Measurements from ENCODE around the gene SLC25A25. TPM values are rescaled to one million over a fixed set of nuclear protein-coding genes. Genes with fewer than 3 reads are reported as not detected.
"Not testable (repeated sequence)": the region's sequence is repeated elsewhere in the genome, so short reads cannot be mapped to it uniquely, and the experiment has no call there.

Gene SLC25A25
- total and polyA plus RNA-seq, 2 donors (not counting 3 experiments of a cell fraction or from before 2014, with no cell fraction given) = 18.1 to 20.2 TPM

GRCh38 chr9:128130651-128131050 lies 62.6 kb downstream of the SLC25A25 start:
- H3K27ac ChIP-seq (ENCODE audit: insufficient read depth, low read depth, low read length); H2AFZ ChIP-seq (ENCODE audit: low read depth, low read length); H3K36me3 ChIP-seq (ENCODE audit: control insufficient read depth in 2 of 2, extremely low read depth in 1 of 2, insufficient read depth in 2 of 2, low read length in 2 of 2); FAIRE-seq; H3K9ac ChIP-seq (replicated peaks; ENCODE audit: extremely low read depth, insufficient read depth, low read length); H3K4me3 ChIP-seq (replicated peaks in 1 of 3; ENCODE audit: insufficient read depth in 1 of 3, low read depth in 1 of 3, low read length in 3 of 3); H3K9me3 ChIP-seq (replicated peaks; ENCODE audit: control insufficient read depth, insufficient read depth, low read length); H3K9me1 ChIP-seq (replicated peaks; ENCODE audit: control insufficient read depth, extremely low read depth, insufficient read depth, low read length); intact Hi-C loops (cut with micrococcal nuclease); POLR2A ChIA-PET; dilution Hi-C loops (cut with MboI; ENCODE audit: extremely low pct_ligation_motif_present, low sequenced_read_pairs); BruUV-seq (replicated peaks); H4K20me1 ChIP-seq (replicated peaks; ENCODE audit: control insufficient read depth, extremely low read depth, insufficient read depth, low read length); DNase-seq (ENCODE audit: low read depth, low spot score); H3K4me2 ChIP-seq (ENCODE audit: insufficient read depth, low read length): not testable (repeated sequence)
- CTCF ChIA-PET = interaction anchor here (0.6 to 2.5 kb wide), 2 partner anchors 10 to 13 kb away, joined by 3 to 7 read pairs; no protein-coding TSS in a partner anchor
- H3K4me1 ChIP-seq (ENCODE audit: control insufficient read depth, extremely low read depth, insufficient read depth, low read length) = peaks cover 11% of the 10 kb centered on the region
- peaks cover 15 to 18% of the 10 kb centered on the region in 2 experiments for H3K27me3 ChIP-seq (ENCODE audit: control insufficient read depth in 2 of 2, insufficient read depth in 2 of 2, low read length in 2 of 2)
- H3K79me2 ChIP-seq (ENCODE audit: control insufficient read depth, insufficient read depth, low read length) = peaks cover 11% of the 10 kb centered on the region

- H3K4me2 ChIP-seq (ENCODE audit: insufficient read depth, low read length); H3K4me1 ChIP-seq (ENCODE audit: control insufficient read depth, extremely low read depth, insufficient read depth, low read length); BruUV-seq (replicated peaks); intact Hi-C loops (cut with micrococcal nuclease); H3K9me1 ChIP-seq (replicated peaks; ENCODE audit: control insufficient read depth, extremely low read depth, insufficient read depth, low read length); H3K4me3 ChIP-seq (replicated peaks in 1 of 3; ENCODE audit: insufficient read depth in 1 of 3, low read depth in 1 of 3, low read length in 3 of 3); POLR2A ChIA-PET; dilution Hi-C loops (cut with MboI; ENCODE audit: extremely low pct_ligation_motif_present, low sequenced_read_pairs); H2AFZ ChIP-seq (ENCODE audit: low read depth, low read length); H3K27ac ChIP-seq (ENCODE audit: insufficient read depth, low read depth, low read length); H3K9me3 ChIP-seq (replicated peaks; ENCODE audit: control insufficient read depth, insufficient read depth, low read length); H3K79me2 ChIP-seq (ENCODE audit: control insufficient read depth, insufficient read depth, low read length); H4K20me1 ChIP-seq (replicated peaks; ENCODE audit: control insufficient read depth, extremely low read depth, insufficient read depth, low read length); H3K9ac ChIP-seq (replicated peaks; ENCODE audit: extremely low read depth, insufficient read depth, low read length); H3K36me3 ChIP-seq (ENCODE audit: control insufficient read depth in 2 of 2, extremely low read depth in 1 of 2, insufficient read depth in 2 of 2, low read length in 2 of 2); DNase-seq (ENCODE audit: low read depth, low spot score); FAIRE-seq: not testable (repeated sequence)
- H3K27me3 ChIP-seq (ENCODE audit: control insufficient read depth in 2 of 2, insufficient read depth in 2 of 2, low read length in 2 of 2) = peaks cover 18% of the 10 kb centered on the region in 2 experiments
- CTCF ChIA-PET = interaction anchor here (2.5 kb wide), 1 partner anchor 14 kb away, joined by 7 read pairs; no protein-coding TSS in a partner anchor
Measured at GRCh38 chr9:128131346-128131745, 63.3 kb downstream of the SLC25A25 start.

- ChIA-PET CTCF (interaction anchor here (2.5 kb wide), 1 partner anchor 14 kb away, joined by 7 read pairs; no protein-coding TSS in a partner anchor), POLR2A (interaction anchor here (0.6 kb wide), 1 partner anchor 23 kb away, joined by 4 read pairs; no protein-coding TSS in a partner anchor)
- H3K27ac ChIP-seq (ENCODE audit: insufficient read depth, low read depth, low read length); H3K36me3 ChIP-seq (ENCODE audit: control insufficient read depth in 2 of 2, extremely low read depth in 1 of 2, insufficient read depth in 2 of 2, low read length in 2 of 2); H3K9ac ChIP-seq (replicated peaks; ENCODE audit: extremely low read depth, insufficient read depth, low read length); H3K9me1 ChIP-seq (replicated peaks; ENCODE audit: control insufficient read depth, extremely low read depth, insufficient read depth, low read length); intact Hi-C loops (cut with micrococcal nuclease); H2AFZ ChIP-seq (ENCODE audit: low read depth, low read length); H4K20me1 ChIP-seq (replicated peaks; ENCODE audit: control insufficient read depth, extremely low read depth, insufficient read depth, low read length); H3K4me3 ChIP-seq (replicated peaks in 1 of 3; ENCODE audit: insufficient read depth in 1 of 3, low read depth in 1 of 3, low read length in 3 of 3); H3K4me2 ChIP-seq (ENCODE audit: insufficient read depth, low read length); H3K4me1 ChIP-seq (ENCODE audit: control insufficient read depth, extremely low read depth, insufficient read depth, low read length); dilution Hi-C loops (cut with MboI; ENCODE audit: extremely low pct_ligation_motif_present, low sequenced_read_pairs); H3K9me3 ChIP-seq (replicated peaks; ENCODE audit: control insufficient read depth, insufficient read depth, low read length); DNase-seq (ENCODE audit: low read depth, low spot score); BruUV-seq (replicated peaks); H3K79me2 ChIP-seq (ENCODE audit: control insufficient read depth, insufficient read depth, low read length); FAIRE-seq: not testable (repeated sequence)
- peaks cover 18% of the 10 kb centered on the region in 2 experiments for H3K27me3 ChIP-seq (ENCODE audit: control insufficient read depth in 2 of 2, insufficient read depth in 2 of 2, low read length in 2 of 2)
Measured at GRCh38 chr9:128132139-128132538, 64.1 kb downstream of the SLC25A25 start.

- FAIRE-seq; BruUV-seq (replicated peaks); H3K9ac ChIP-seq (replicated peaks; ENCODE audit: extremely low read depth, insufficient read depth, low read length); H2AFZ ChIP-seq (ENCODE audit: low read depth, low read length); DNase-seq (ENCODE audit: low read depth, low spot score); H3K4me2 ChIP-seq (ENCODE audit: insufficient read depth, low read length); POLR2A ChIA-PET; intact Hi-C loops (cut with micrococcal nuclease); H4K20me1 ChIP-seq (replicated peaks; ENCODE audit: control insufficient read depth, extremely low read depth, insufficient read depth, low read length); H3K9me1 ChIP-seq (replicated peaks; ENCODE audit: control insufficient read depth, extremely low read depth, insufficient read depth, low read length); H3K36me3 ChIP-seq (ENCODE audit: control insufficient read depth in 2 of 2, extremely low read depth in 1 of 2, insufficient read depth in 2 of 2, low read length in 2 of 2); dilution Hi-C loops (cut with MboI; ENCODE audit: extremely low pct_ligation_motif_present, low sequenced_read_pairs); H3K27ac ChIP-seq (ENCODE audit: insufficient read depth, low read depth, low read length); CTCF ChIA-PET; H3K4me1 ChIP-seq (ENCODE audit: control insufficient read depth, extremely low read depth, insufficient read depth, low read length); H3K4me3 ChIP-seq (replicated peaks in 1 of 3; ENCODE audit: insufficient read depth in 1 of 3, low read depth in 1 of 3, low read length in 3 of 3); H3K79me2 ChIP-seq (ENCODE audit: control insufficient read depth, insufficient read depth, low read length); H3K9me3 ChIP-seq (replicated peaks; ENCODE audit: control insufficient read depth, insufficient read depth, low read length): not testable (repeated sequence)
- H3K27me3 ChIP-seq (ENCODE audit: control insufficient read depth in 2 of 2, insufficient read depth in 2 of 2, low read length in 2 of 2) = peaks cover 18% of the 10 kb centered on the region in 2 experiments
Measured at GRCh38 chr9:128135561-128135960, 67.5 kb downstream of the SLC25A25 start.

Measured in endothelial cell of umbilical vein (primary cell).